NCI-H2227 treated with DMSO at 0.1 percent for 48 hours (cell line): ENCODE results near the gene MAPK8IP3.
A peak's percentile ranks its signal among the peaks of the same experiment; 100 is the strongest.

ENCODE experiments used
- DNase-seq: peaks from one replicate; lab custom pipeline; 2025; lab: John Stamatoyannopoulos, UW

MAPK8IP3 gene

GRCh38 chr16:1705688-1706385 is at the start of gene MAPK8IP3:
MAPK8IP3 (plus strand) TSS chr16:1706195; CDS start chr16:1706340, 145 bp downstream.
- peak; percentile 94 for DNase-seq

DNA sequence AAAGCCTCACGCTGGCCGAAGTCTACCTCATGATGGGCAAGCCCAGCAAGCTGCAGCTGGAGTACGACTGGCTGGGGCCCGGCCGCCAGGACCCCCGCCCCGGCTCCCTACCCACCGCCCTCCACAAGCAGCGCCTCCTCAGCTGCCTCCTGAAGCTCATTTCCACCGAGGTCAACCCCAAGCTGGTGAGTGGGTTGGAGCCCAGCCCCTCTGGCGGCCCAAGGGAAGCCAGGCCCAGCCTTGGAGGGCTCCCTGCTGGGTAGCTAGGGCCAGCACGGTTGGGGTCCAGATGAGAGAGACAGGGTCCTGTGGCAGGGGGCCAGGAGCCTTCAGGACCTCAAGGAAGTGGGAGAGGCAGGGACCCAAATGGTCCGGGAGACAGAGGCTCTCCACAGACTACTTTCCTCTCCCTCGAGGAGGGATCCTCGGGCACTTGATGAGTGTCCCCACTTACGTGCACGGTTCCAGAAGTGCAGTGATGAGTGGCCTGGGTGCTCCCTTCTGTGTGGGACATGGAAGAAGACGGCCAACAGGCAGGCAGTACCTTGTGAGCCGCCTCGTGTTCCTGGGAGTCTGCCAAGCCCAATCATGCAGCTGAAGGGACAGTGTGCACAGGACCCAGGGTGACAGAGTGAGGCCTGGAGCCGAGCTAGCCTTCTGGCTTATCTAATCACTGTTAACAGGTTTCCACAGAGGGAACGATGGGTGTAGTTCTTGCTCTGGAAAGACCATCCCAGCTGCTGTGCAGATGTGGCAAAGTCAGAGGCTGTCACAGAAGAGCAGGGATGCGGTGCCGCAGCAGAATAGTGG is 49.0 kb upstream of the MAPK8IP3 start:
- no peak for DNase-seq

DNA sequence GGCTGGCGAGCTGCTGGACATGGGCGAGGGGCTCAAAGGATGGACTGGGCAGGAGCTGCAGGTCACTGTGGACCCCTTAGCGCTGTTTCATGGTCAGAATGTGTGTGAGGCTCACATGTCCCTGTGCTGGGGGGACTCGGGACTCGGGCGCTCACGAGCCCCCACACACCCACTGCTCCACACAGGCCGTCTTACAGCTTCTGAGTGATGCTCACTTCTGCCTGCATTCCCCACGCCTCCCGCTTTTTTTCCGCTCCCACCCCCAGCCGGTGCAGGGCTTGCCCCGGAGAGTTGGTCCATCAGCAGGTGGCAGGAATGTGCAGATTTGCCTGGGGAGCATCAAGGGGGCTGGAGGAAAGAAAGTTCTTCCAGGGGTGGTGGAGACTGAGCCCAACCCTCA is 48.2 kb upstream of the MAPK8IP3 start:
- no peak for DNase-seq

DNA sequence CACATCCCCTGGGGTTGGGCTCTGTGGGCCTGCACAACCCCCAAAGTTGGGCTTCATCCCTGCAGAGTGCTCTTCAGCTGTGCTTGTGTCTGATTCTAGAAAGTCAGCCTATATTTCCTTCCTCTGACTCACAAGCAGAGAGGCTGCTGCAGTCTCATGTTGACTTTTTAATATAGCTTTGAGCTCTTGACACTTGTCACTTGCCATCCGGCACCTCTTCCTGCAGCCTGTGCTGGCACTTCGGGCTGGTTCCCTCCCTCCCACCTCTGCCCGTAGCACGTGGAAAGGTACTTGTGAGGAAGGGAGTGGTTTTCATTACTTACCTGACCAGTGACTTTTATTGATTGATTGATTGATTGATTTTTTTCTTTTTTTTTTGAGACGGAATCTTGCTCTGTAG is 47.0 kb upstream of the MAPK8IP3 start:
- DNase-seq, result no peak

DNA sequence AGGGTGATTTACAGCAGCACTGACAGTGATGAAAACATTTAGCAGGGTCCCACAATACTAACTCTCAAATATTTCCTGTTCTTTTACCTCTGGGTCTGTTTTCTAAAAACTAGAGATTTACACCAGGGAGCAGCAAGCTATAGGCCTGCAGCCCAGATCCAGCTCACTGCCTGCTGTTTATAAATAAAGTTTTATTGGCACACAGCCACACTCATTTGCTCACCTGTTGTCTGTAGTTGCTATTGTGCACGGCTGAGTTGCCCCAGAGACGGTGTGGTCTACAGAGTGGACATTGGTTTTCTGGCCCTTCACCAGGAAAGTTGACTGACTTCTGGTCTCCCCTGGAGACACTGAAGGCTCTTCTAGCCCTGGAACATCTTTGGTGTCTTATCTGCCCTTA is 44.2 kb upstream of the MAPK8IP3 start:
- DNase-seq, result no peak

- no peak for DNase-seq
Observed at GRCh38 chr16:1662543-1662942, 43.5 kb upstream of the MAPK8IP3 start.

DNA sequence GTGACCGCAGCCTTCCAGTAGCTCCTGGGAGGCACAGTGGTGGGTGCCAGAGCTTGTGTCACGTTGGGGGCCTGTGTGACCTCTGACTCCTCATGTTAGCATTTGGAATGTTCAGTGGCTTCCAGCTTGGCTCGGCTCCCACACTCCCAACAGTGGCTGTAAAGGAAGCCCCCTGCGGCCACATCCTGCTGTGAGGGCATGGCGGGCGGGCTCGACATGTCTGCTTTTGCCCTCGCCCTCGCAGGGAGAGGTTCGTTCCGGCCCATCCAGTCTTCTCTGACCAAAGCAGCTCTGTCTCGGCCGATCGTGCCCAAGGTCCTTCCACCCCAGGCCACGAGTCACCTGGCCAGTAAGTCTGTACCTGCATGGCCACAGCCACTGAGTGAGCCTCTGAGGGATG is 40.2 kb upstream of the MAPK8IP3 start:
- no peak for DNase-seq

GRCh38 chr16:1666316-1666715 is 39.7 kb upstream of the MAPK8IP3 start:
- no peak for DNase-seq

DNA sequence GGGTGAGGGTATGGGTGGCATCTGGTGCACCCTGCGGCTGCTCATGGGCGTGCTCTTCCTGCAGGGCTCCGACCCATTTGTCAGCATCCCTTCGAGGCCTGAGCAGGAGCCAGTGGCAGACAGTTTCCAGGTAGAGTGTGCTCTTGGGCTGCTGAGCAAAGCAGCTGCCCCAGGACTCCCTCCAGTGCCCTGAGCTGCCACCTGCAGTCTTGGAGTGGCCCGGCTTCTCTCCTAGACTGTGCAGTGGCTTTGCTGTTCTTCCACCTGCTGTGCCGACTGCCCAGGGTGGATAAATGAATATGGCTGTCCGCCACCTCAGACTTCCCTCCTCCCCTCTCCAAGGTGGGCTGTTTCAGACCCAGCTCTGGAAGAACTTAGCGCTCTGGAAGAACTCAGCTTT is 38.7 kb upstream of the MAPK8IP3 start:
- peak; percentile 7 for DNase-seq

- DNase-seq, result no peak
Observed at GRCh38 chr16:1667916-1668315, 38.1 kb upstream of the MAPK8IP3 start.

DNA sequence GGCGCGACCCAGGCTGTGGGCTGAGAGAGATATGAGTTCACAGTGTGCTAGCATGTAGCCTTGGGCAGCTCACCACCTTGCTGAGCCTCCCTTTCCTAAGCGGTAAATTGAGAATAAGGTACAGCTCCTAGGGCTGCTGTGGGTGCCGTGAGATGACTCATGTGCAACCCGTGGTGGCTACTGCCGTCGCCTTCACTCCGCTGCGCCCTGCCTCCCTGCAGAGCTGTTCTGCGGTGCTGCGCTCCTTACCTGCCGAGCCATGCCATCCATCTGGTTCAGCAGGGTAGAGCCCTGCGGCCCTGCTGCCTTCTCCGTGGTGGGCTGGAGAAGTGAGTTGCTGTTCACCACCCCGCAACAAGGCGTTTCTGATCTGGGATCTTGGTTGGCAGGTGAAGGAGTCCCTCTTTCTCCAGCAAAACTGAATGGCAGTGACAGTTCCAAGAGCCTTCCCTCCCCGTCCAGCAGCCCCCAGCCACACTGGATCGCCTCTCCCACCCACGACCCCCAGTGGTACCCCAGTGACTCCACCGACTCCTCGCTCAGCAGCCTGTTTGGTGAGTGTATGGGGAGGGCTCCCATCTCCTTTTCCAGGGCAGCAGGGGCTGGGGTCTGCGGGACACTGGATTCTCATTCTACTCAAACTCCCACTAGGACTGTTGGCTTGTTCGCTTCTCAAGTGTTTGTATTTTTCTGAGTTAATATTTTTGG is 37.2 kb upstream of the MAPK8IP3 start:
- no peak for DNase-seq

- DNase-seq, result no peak
Observed at GRCh38 chr16:1669698-1670097, 36.3 kb upstream of the MAPK8IP3 start.

DNA sequence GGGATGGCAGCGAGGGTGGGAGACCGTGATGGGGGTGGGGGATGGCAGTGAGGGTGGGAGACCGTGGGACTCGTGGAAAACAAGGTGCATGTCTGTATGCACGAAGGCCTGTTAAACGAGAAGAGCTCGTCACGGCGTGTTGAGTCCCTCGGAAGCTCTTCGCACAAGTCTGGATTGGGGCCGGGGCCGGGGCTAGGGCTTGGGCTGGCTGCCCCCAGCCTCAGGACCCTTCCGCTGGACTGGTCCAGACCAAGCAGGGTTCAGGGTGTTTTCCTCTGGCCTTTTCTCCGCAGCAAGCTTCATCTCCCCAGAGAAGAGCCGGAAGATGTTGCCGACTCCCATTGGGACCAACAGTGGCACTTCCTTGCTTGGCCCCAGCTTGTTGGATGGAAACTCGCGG is 35.6 kb upstream of the MAPK8IP3 start:
- no peak for DNase-seq

DNA sequence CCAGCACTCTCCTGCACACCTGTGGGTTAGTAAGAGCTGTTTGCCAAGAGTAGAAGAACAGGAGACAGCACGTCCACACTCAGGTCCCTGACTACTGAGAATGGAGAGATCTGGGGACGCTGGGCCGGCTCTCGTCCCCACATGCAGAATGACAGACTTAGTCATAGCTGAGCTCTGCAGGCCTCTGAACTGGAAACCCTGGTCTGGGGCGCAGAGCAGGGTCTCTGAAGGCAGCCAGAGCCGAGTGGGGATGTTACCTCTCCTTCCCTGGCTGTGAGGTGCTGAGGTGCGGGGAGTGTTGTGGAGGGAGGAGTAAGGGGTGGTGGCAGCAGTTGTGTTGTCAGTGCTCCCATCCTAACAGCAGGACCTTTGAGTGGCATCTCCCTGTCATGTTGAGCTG is 35.1 kb upstream of the MAPK8IP3 start:
- no peak for DNase-seq

DNA sequence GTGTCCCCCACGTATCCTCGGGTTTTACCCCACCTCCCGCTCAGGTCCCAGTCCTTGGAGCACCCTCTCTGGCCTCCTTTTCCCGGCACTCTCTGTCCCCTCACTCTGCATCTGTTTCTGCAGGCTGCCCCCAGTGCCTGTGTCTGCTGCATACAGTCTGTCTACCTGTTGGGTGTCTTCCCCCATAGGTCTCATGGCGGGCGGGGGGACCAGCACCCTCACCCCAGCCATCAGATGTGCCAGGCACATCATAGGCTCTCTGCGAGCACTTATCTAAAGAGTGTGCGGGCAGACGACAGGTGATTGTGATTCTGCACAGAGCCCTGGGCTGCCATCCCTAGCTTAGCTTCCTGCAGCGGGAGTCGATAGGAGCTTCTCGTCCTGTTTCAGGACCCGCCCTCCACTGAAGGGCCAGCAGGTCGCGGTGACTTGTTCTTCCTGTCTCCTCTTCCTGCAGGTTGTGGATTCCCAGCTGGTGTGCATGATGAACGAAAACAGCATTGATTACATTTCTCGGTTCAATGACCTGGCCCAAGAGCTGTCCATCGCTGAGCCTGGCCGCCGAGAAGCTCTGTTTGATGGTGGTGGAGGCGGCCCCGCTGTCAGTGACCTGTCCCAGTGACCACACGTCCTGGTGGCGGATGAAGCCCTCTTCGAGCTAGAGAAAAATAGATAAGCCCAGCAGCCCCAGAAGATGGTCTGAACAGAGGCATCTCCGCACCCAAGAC is 32.4 kb upstream of the MAPK8IP3 start:
- no peak for DNase-seq

GRCh38 chr16:1674306-1674705 is 31.7 kb upstream of the MAPK8IP3 start:
- no peak for DNase-seq

GRCh38 chr16:1674751-1675664 is 31.0 kb upstream of the MAPK8IP3 start:
- no peak for DNase-seq

- no peak for DNase-seq
Observed at GRCh38 chr16:1676661-1677060, 29.3 kb upstream of the MAPK8IP3 start.

GRCh38 chr16:1677339-1677738 is 28.7 kb upstream of the MAPK8IP3 start:
- no peak for DNase-seq

- DNase-seq, result peak; percentile 98
Observed at GRCh38 chr16:1677942-1678499, 28.0 kb upstream of the MAPK8IP3 start, which contains the start of gene JPT2. JPT2 (plus strand) TSS chr16:1678279; CDS start chr16:1678313, 34 bp downstream.
